GM12874 (cell line): ENCODE measurements around the gene INSL6.

ENCODE experiments used
- CTCF ChIP-seq: IDR thresholded peaks from 2 replicates; pipeline ENCODE4 v1.5.1; 2011; ENCODE audit warnings: low read depth, mild to moderate bottlenecking, control low read depth, low read length, moderate library complexity; ENCODE audit not compliant: insufficient read depth

Gene INSL6

GRCh38 chr9:5188060-5188984 is 2.9 kb upstream of the INSL6 start:
- TF ChIP-seq CTCF, result no peak

GRCh38 chr9:5186416-5187169 is 1.2 kb upstream of the INSL6 start:
- TF ChIP-seq CTCF, result peak; percentile 28; the same call in 1 of the 2 replicates

- no peak for TF ChIP-seq CTCF
Observed at GRCh38 chr9:5184776-5185175, 663 bp downstream of the INSL6 start.

GRCh38 chr9:5178126-5178805 is 7.2 kb downstream of the INSL6 start:
- TF ChIP-seq CTCF, result no peak

GRCh38 chr9:5146241-5146640 is 39.2 kb downstream of the INSL6 start:
- TF ChIP-seq CTCF, result no peak

- TF ChIP-seq CTCF, result no peak
Observed at GRCh38 chr9:5144217-5144616, 41.2 kb downstream of the INSL6 start.

GRCh38 chr9:5140151-5140550 is 45.3 kb downstream of the INSL6 start:
- no peak for TF ChIP-seq CTCF
